Neural progenitor cell (in vitro differentiated cells): ENCODE results near the gene XPNPEP1.

Experiments
- EZH2 ChIP-seq: fragments of 200-600 bp; sonication (generic); IDR thresholded peaks from 2 replicates; pipeline ENCODE4 v1.6.1; 2017; ENCODE audit warnings: antibody characterized with exemption, mild to moderate bottlenecking, moderate library complexity
- TF ChIP-seq, protein P1 (sequence below): fragments of 200-600 bp; sonication (generic); IDR thresholded peaks from 2 replicates; pipeline ENCODE4 v1.5.1; 2017; ENCODE audit warnings: antibody characterized with exemption, mild to moderate bottlenecking

DNA sequence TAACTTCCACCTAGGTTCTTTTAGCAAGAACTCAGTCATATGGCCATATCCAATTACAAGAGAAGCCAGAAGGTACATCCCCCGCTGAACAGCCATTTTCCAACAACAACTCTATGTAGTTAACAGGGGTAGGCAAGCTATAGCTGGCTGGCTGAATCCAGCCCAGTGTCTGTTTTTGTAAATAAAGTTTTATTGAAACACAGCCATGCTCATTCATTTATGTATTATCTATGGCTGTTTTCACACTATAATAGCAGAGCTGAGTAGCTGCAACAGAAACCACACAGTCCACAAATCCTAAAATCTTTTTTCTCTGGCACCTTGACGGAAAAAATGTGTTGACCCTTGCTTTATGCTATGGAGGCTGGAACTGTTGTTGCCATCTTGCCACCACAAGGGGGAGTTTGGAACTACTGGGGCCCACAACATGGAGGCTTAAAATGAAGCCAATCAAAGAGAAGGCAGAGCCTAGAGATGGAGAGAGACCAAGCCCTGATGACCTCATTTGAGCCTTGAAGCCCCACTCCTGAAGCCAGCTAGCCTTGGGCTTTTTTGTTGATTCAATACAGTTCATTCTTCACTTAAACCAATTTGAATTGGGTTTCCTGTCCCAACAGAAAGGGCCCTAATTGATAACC is 33.3 kb upstream of the XPNPEP1 start:
- TF ChIP-seq, protein P1, sequence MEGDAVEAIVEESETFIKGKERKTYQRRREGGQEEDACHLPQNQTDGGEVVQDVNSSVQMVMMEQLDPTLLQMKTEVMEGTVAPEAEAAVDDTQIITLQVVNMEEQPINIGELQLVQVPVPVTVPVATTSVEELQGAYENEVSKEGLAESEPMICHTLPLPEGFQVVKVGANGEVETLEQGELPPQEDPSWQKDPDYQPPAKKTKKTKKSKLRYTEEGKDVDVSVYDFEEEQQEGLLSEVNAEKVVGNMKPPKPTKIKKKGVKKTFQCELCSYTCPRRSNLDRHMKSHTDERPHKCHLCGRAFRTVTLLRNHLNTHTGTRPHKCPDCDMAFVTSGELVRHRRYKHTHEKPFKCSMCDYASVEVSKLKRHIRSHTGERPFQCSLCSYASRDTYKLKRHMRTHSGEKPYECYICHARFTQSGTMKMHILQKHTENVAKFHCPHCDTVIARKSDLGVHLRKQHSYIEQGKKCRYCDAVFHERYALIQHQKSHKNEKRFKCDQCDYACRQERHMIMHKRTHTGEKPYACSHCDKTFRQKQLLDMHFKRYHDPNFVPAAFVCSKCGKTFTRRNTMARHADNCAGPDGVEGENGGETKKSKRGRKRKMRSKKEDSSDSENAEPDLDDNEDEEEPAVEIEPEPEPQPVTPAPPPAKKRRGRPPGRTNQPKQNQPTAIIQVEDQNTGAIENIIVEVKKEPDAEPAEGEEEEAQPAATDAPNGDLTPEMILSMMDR, result peak; percentile 68
- TF ChIP-seq EZH2, result no peak
